Naive B cell (primary cell): ENCODE results near the gene KANK4. TPM values are rescaled to one million over a fixed set of nuclear protein-coding genes. Genes with fewer than 3 reads are reported as not detected.
"Not testable (repeated sequence)": the region's sequence is repeated elsewhere in the genome, so short reads cannot be mapped to it uniquely, and the experiment has no call there.

Source experiments
- ATAC-seq, 2 donors: fragments of 150-1000 bp; cut with Tn5 transposase; 2 replicates each; pipeline ENCODE4 v1.10.0; 2021; ENCODE audit warnings: low read depth in 2 of 2, mild to moderate bottlenecking in 2 of 2, moderate library complexity in 2 of 2
- DNase-seq: peaks from one replicate; pipeline ENCODE4 v3.0.0; 2022
- H3K27ac Mint-ChIP-seq, 6 donors: one replicate each; pipeline ENCODE4 v1.8.0; 2020 to 2022; ENCODE audit warnings: mild to moderate bottlenecking in 6 of 6, mixed read lengths in 6 of 6, moderate library complexity in 5 of 6, inconsistent platforms in 2 of 6
- H3K27me3 Mint-ChIP-seq, 3 donors: one replicate each; pipeline ENCODE4 v1.8.0; 2021 to 2022; ENCODE audit warnings: mixed read lengths in 3 of 3, mild to moderate bottlenecking in 1 of 3
- H3K36me3 Mint-ChIP-seq, 2 donors: one replicate each; pipeline ENCODE4 v1.8.0; 2020 to 2022; ENCODE audit warnings: mixed read lengths in 2 of 2, inconsistent platforms in 1 of 2, mild to moderate bottlenecking in 1 of 2
- H3K4me1 Mint-ChIP-seq, 3 donors: one replicate each; pipeline ENCODE4 v1.8.0; 2020 to 2022; ENCODE audit warnings: mixed read lengths in 3 of 3, inconsistent platforms in 1 of 3, mild to moderate bottlenecking in 1 of 3, moderate library complexity in 1 of 3
- H3K4me3 Mint-ChIP-seq, 8 donors: one replicate each; pipeline ENCODE4 v1.8.0; 2020 to 2022; ENCODE audit warnings: mild to moderate bottlenecking in 8 of 8, mixed read lengths in 8 of 8, moderate library complexity in 8 of 8, inconsistent platforms in 2 of 8
- H3K9me3 Mint-ChIP-seq, 7 donors: one replicate each; pipeline ENCODE4 v1.8.0; 2020 to 2022; ENCODE audit warnings: mixed read lengths in 7 of 7, mild to moderate bottlenecking in 5 of 7, inconsistent platforms in 2 of 7, moderate library complexity in 1 of 7
- polyA plus RNA-seq, 6 donors: library from polyadenylated mRNA; unstranded; fragments of 300-500 nt; fragmentation: Illumina TruSeq; gene quantifications; one replicate each; pipeline ENCODE4 v1.2.3, GENCODE V29; 2021; ENCODE audit warnings: low read depth in 6 of 6

KANK4 gene
- polyA plus RNA-seq, 6 donors from 2014 or later, result not detected

- Mint-ChIP-seq H3K4me3 (no peak overlapping the region), H3K9me3 (peaks cover 0 to 5% (median 0%) of the 10 kb centered on the region in 7 donors), H3K36me3 (no peaks in the 10 kb centered on the region), H3K4me1 (peaks cover 14 to 26% (median 17%) of the 10 kb centered on the region in 3 donors), H3K27me3 (no peaks in the 10 kb centered on the region), H3K27ac (no peak overlapping the region)
- no peak for DNase-seq
- ATAC-seq, result no peak
Measured at GRCh38 chr1:62269851-62270495, 49.3 kb downstream of the KANK4 start.

- Mint-ChIP-seq H3K9me3 (peaks cover 0 to 5% (median 0%) of the 10 kb centered on the region in 7 donors), H3K27ac (no peak overlapping the region), H3K27me3 (no peaks in the 10 kb centered on the region), H3K4me1 (peaks cover 14 to 26% (median 17%) of the 10 kb centered on the region in 3 donors), H3K4me3 (no peak overlapping the region), H3K36me3 (no peaks in the 10 kb centered on the region)
- ATAC-seq (no peak), DNase-seq (no peak)
Measured at GRCh38 chr1:62269439-62269838, 49.8 kb downstream of the KANK4 start.

- no peak for DNase-seq
- H3K4me1 Mint-ChIP-seq, result peaks cover 14 to 22% (median 17%) of the 10 kb centered on the region in 3 donors
- no peaks in the 10 kb centered on the region for H3K36me3 Mint-ChIP-seq
- no peak overlapping the region for H3K27ac Mint-ChIP-seq
- peaks cover 0 to 5% (median 0%) of the 10 kb centered on the region in 7 donors for H3K9me3 Mint-ChIP-seq
- no peak overlapping the region for H3K4me3 Mint-ChIP-seq
- no peak for ATAC-seq
- H3K27me3 Mint-ChIP-seq, result peaks cover 0 to 4% (median 0%) of the 10 kb centered on the region in 3 donors
Measured at GRCh38 chr1:62268315-62268714, 50.9 kb downstream of the KANK4 start.

- no peak for ATAC-seq
- H3K27ac Mint-ChIP-seq, result peak overlapping the region in 2 of 6 donors; percentile 1 to 70
- H3K4me3 Mint-ChIP-seq, result no peak overlapping the region
- H3K9me3 Mint-ChIP-seq, result peaks cover 0 to 5% (median 2%) of the 10 kb centered on the region in 7 donors
- peaks cover 7 to 9% (median 9%) of the 10 kb centered on the region in 3 donors for H3K27me3 Mint-ChIP-seq
- DNase-seq, result no peak
- H3K4me1 Mint-ChIP-seq, result peaks cover 0 to 4% (median 1%) of the 10 kb centered on the region in 3 donors
- no peaks in the 10 kb centered on the region for H3K36me3 Mint-ChIP-seq
Measured at GRCh38 chr1:62265956-62266935, 53.0 kb downstream of the KANK4 start.

GRCh38 chr1:62263814-62264353 is 55.4 kb downstream of the KANK4 start:
- Mint-ChIP-seq H3K27ac (no peak overlapping the region), H3K4me1 (no peaks in the 10 kb centered on the region), H3K9me3 (peaks cover 0 to 5% (median 2%) of the 10 kb centered on the region in 7 donors), H3K4me3 (no peak overlapping the region), H3K27me3 (peaks cover 9 to 23% (median 19%) of the 10 kb centered on the region in 3 donors), H3K36me3 (no peaks in the 10 kb centered on the region)
- ATAC-seq, result no peak
- no peak for DNase-seq

GRCh38 chr1:62263006-62263813 is 56.0 kb downstream of the KANK4 start:
- DNase-seq (no peak), ATAC-seq (no peak)
- peak overlapping the region in 1 of 6 donors; percentile 39 for H3K27ac Mint-ChIP-seq
- no peak overlapping the region for H3K4me3 Mint-ChIP-seq
- H3K36me3 Mint-ChIP-seq, result no peaks in the 10 kb centered on the region
- peaks cover 0 to 5% (median 2%) of the 10 kb centered on the region in 7 donors for H3K9me3 Mint-ChIP-seq
- H3K27me3 Mint-ChIP-seq, result peaks cover 15 to 23% (median 19%) of the 10 kb centered on the region in 3 donors
- no peaks in the 10 kb centered on the region for H3K4me1 Mint-ChIP-seq

GRCh38 chr1:62260688-62261087 is 58.5 kb downstream of the KANK4 start:
- ATAC-seq (no peak), DNase-seq (no peak)
- Mint-ChIP-seq H3K27me3 (peaks cover 15 to 23% (median 19%) of the 10 kb centered on the region in 3 donors), H3K4me3 (peak overlapping the region in 1 of 8 donors; percentile 49), H3K36me3 (no peaks in the 10 kb centered on the region), H3K4me1 (no peaks in the 10 kb centered on the region), H3K27ac (no peak overlapping the region), H3K9me3 (peaks cover 0 to 4% (median 0%) of the 10 kb centered on the region in 7 donors)

- DNase-seq, result no peak
- no peak overlapping the region for H3K4me3 Mint-ChIP-seq
- no peak for ATAC-seq
- no peak overlapping the region for H3K27ac Mint-ChIP-seq
- peaks cover 15 to 23% (median 19%) of the 10 kb centered on the region in 3 donors for H3K27me3 Mint-ChIP-seq
- H3K9me3 Mint-ChIP-seq, result peaks cover 0 to 4% (median 0%) of the 10 kb centered on the region in 7 donors
- H3K4me1 Mint-ChIP-seq, result no peaks in the 10 kb centered on the region
- no peaks in the 10 kb centered on the region for H3K36me3 Mint-ChIP-seq
Measured at GRCh38 chr1:62259551-62259950, 59.7 kb downstream of the KANK4 start.

- peak overlapping the region in 1 of 6 donors; percentile 51 for H3K27ac Mint-ChIP-seq
- DNase-seq (no peak), ATAC-seq (no peak)
- no peaks in the 10 kb centered on the region for H3K36me3 Mint-ChIP-seq
- H3K27me3 Mint-ChIP-seq, result peaks cover 0 to 3% (median 0%) of the 10 kb centered on the region in 3 donors
- peak overlapping the region in 1 of 8 donors; percentile 9 for H3K4me3 Mint-ChIP-seq
- no peaks in the 10 kb centered on the region for H3K4me1 Mint-ChIP-seq
- H3K9me3 Mint-ChIP-seq, result no peaks in the 10 kb centered on the region
Measured at GRCh38 chr1:62250126-62250726, 69.0 kb downstream of the KANK4 start.

GRCh38 chr1:62247391-62248168 is 71.7 kb downstream of the KANK4 start:
- no peak overlapping the region for H3K4me3 Mint-ChIP-seq
- H3K9me3 Mint-ChIP-seq, result peaks cover 0 to 11% (median 0%) of the 10 kb centered on the region in 7 donors
- H3K4me1 Mint-ChIP-seq, result no peaks in the 10 kb centered on the region
- no peak overlapping the region for H3K27ac Mint-ChIP-seq
- peaks cover 0 to 4% of the 10 kb centered on the region in 2 donors for H3K36me3 Mint-ChIP-seq
- H3K27me3 Mint-ChIP-seq, result peaks cover 0 to 3% (median 0%) of the 10 kb centered on the region in 3 donors
- DNase-seq (no peak), ATAC-seq (no peak)

GRCh38 chr1:62245201-62245600 is 74.0 kb downstream of the KANK4 start:
- Mint-ChIP-seq H3K4me3 (no peak overlapping the region), H3K36me3 (peaks cover 0 to 4% of the 10 kb centered on the region in 2 donors), H3K9me3 (peaks cover 0 to 11% (median 1%) of the 10 kb centered on the region in 7 donors), H3K27ac (no peak overlapping the region), H3K4me1 (no peaks in the 10 kb centered on the region), H3K27me3 (peaks cover 0 to 6% (median 3%) of the 10 kb centered on the region in 3 donors)
- ATAC-seq (no peak), DNase-seq (no peak)

GRCh38 chr1:62244380-62244779 is 74.9 kb downstream of the KANK4 start:
- DNase-seq, H3K4me3 Mint-ChIP-seq, ATAC-seq, H3K27me3 Mint-ChIP-seq, H3K36me3 Mint-ChIP-seq, H3K27ac Mint-ChIP-seq, H3K4me1 Mint-ChIP-seq: not testable (repeated sequence)
- peaks cover 0 to 11% (median 4%) of the 10 kb centered on the region in 7 donors for H3K9me3 Mint-ChIP-seq
